Mononuclear cell (primary cell): ENCODE measurements around the gene LCE2C. TPM values are rescaled to one million over a fixed set of nuclear protein-coding genes. Genes with fewer than 3 reads are reported as not detected.
"Not testable (repeated sequence)": the region's sequence is repeated elsewhere in the genome, so short reads cannot be mapped to it uniquely, and the experiment has no call there.

ENCODE experiments used
- H3K27me3 ChIP-seq: 2 replicates; pipeline ENCODE4 v1.6.0; 2011; ENCODE audit warnings: low read length, control low read depth; ENCODE audit not compliant: insufficient read depth
- H3K4me1 ChIP-seq: 2 replicates; pipeline ENCODE4 v1.5.1; 2011; ENCODE audit warnings: mild to moderate bottlenecking, low read length, control low read depth; ENCODE audit not compliant: insufficient read depth
- H3K4me3 ChIP-seq: 2 replicates; pipeline ENCODE4 v1.5.1; 2011; ENCODE audit warnings: mild to moderate bottlenecking, low read length, moderate library complexity
- H3K9me3 ChIP-seq: 2 replicates; pipeline ENCODE4 v1.5.1; 2011; ENCODE audit warnings: low read depth, mild to moderate bottlenecking, control low read depth, low read length
- total RNA-seq: library from RNA; depleted of rRNA; stranded (reverse); fragments of >200 nt; gene quantifications from one replicate; pipeline ENCODE4 v1.2.3, GENCODE V29; 2012

The LCE2C gene, protein sequence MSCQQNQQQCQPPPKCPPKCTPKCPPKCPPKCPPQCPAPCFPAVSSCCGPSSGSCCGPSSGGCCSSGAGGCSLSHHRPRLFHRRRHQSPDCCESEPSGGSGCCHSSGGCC
- total RNA-seq, result not detected

DNA sequence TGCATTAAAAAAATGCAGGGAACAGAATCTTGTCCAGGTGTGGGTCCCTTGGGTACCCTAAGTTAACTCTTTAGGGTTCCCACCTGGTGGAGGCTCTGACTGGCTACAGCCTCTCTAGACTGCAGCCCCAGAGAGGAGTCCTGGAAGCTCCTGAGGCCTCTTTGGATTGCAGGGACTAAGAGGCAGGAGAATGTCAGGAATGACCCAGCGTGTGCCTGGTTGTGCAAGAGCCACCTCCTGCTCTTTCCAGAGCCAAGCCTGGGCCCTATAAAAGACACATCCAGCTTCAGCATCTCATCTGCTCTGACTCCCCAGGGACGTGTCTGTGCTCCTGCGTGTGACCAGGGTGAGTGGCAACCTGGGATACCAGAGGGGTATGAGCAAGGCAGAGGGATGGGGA lies at the start of gene LCE2C:
Gene LCE2C (plus strand): TSS at position 297 of the 400 bp plus-strand sequence. CDS start 737 bp downstream, outside the sequence.
- H3K27me3 ChIP-seq, H3K9me3 ChIP-seq, H3K4me1 ChIP-seq, H3K4me3 ChIP-seq: not testable (repeated sequence)

DNA sequence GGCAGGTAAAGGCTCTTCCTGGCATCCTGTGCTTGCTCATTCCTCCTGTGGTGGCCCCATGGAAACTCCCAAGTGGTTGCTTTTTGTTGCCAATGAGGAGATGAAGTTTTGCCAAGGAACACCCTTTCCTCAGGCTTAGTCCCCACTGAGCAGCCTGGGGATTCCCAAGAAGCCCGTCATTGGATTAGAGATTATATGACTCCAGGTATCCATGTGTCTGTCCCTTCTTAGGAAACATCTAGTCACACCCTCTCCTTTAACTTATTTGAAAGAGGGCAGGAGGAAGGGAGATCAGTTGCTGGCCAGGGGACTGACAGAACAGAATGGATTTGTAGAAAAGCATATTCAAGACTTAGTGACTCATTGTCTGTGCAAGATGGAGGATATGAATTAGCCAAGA lies 48.3 kb upstream of the LCE2C start:
- H3K9me3 ChIP-seq, result no peaks in the 10 kb centered on the region
- H3K4me1 ChIP-seq, result no peaks in the 10 kb centered on the region
- H3K27me3 ChIP-seq, result no peaks in the 10 kb centered on the region
- H3K4me3 ChIP-seq, result no peak overlapping the region

DNA sequence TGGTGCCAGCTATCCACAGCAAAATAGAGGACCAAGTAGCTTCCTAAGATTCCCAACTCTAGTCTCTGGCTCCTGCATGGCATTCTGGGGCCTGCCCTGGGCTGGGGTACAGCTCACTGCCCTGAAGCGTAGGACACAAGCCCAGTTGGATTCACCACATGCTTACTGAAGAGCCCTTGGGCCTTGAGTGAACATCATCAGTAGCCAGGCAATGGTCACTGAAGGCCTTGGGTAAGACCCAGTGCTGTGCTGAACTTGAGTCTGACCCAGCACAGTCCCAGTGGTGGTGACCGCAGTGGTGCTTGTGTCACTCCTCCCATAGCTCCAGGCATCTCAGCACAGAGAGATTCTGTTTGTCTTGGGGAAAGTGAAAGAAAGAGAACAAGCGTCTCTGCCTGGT lies 44.5 kb upstream of the LCE2C start:
- Histone ChIP-seq H3K9me3 (no peaks in the 10 kb centered on the region), H3K27me3 (no peaks in the 10 kb centered on the region), H3K4me1 (no peaks in the 10 kb centered on the region), H3K4me3 (no peak overlapping the region)

DNA sequence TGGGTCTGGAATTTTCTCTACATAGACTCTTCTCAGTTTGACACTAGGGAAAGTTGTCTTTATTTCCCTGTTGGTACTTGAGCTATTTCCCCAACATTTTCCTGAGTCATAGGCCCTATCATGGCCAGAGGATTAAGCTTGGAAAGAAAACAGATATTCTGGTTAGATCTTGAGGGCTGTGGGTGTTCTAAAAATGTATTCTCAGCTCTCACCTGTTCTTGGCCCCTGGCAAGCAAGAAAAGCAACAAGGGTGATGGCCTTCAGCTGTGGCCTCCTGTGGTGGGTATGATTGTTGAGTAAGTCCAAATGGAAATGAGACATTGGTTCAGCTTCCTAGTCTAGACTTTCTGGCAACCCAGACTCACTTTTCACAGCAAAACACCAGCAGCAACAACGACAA lies 34.7 kb upstream of the LCE2C start:
- no peaks in the 10 kb centered on the region for H3K4me1 ChIP-seq
- H3K27me3 ChIP-seq, result no peaks in the 10 kb centered on the region
- no peaks in the 10 kb centered on the region for H3K9me3 ChIP-seq
- no peak overlapping the region for H3K4me3 ChIP-seq

DNA sequence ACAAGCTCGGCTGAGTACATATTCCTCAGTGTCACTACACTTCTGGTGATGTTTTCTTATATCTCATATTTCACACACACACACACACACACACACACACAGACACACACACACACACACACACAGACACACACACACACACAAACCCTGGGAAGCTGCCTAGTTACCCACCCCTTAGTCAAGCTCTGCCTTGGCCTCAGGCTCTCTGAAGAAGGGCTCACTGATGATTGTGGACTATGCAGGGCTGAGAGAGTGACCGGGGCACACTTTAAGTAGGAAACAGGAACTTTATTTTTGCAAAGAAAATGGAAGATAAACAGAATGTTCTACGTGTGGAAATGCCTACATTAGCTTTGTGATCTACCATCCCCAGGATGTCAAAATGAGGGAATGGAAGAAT lies 31.1 kb upstream of the LCE2C start:
- Histone ChIP-seq H3K4me3 (no peak overlapping the region), H3K9me3 (no peaks in the 10 kb centered on the region), H3K4me1 (no peaks in the 10 kb centered on the region), H3K27me3 (no peaks in the 10 kb centered on the region)

GRCh38 chr1:152645146-152645545 lies 29.9 kb upstream of the LCE2C start:
- H3K9me3 ChIP-seq, result no peaks in the 10 kb centered on the region

DNA sequence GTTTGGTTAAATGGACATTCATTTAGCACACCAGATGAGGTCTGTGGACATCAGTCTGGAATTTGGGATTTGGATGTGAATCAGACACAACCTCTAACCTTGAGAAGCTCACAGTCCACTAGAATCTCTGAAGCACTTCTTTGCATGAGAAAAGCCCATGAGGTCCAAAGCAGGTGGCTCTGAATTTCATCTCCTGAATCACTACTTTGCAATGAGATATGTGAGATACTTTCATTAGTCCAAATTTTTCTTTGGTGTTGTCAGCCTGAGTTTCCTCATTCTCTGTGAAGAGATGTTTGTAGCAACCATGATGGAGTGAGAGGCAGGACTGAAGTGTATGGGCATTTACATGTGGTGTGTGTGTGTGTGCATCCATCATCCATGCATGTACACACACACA lies 28.4 kb upstream of the LCE2C start:
- H3K27me3 ChIP-seq, result peaks cover 9% of the 10 kb centered on the region

More at GRCh38 chr1:152645146-152645545, 29.9 kb upstream of the LCE2C start:
- peaks cover under 1% of the 10 kb centered on the region for H3K27me3 ChIP-seq
- no peaks in the 10 kb centered on the region for H3K4me1 ChIP-seq
- H3K4me3 ChIP-seq, result no peak overlapping the region

GRCh38 chr1:152654110-152654509 lies 21.0 kb upstream of the LCE2C start:
- Histone ChIP-seq H3K4me3 (no peak overlapping the region), H3K27me3 (peaks cover 13% of the 10 kb centered on the region), H3K9me3 (no peaks in the 10 kb centered on the region), H3K4me1 (no peaks in the 10 kb centered on the region)

More for the DNA sequence above, 28.4 kb upstream of the LCE2C start:
- Histone ChIP-seq H3K9me3 (no peaks in the 10 kb centered on the region), H3K4me3 (no peak overlapping the region), H3K4me1 (no peaks in the 10 kb centered on the region)

DNA sequence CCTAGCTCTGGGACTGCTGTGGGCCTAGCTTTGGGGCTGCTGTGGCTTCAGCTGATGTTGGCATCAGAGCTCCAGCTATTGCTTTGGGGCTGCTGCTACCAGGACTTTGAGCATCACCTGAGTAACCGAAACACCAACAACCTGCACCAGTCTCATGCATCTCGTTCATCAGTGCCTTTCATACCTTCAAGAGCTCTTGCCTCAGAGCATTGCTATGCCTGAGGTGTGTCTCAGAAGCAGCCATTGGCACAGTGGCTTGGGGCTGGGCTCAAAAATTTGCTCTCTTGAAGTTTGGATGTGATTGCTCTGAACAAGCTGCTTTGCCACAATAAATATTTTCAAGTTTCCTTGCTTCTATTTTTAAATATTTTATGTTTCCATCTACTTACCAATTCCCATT lies 18.6 kb upstream of the LCE2C start:
- Histone ChIP-seq H3K9me3 (no peaks in the 10 kb centered on the region), H3K4me3 (no peak overlapping the region)

DNA sequence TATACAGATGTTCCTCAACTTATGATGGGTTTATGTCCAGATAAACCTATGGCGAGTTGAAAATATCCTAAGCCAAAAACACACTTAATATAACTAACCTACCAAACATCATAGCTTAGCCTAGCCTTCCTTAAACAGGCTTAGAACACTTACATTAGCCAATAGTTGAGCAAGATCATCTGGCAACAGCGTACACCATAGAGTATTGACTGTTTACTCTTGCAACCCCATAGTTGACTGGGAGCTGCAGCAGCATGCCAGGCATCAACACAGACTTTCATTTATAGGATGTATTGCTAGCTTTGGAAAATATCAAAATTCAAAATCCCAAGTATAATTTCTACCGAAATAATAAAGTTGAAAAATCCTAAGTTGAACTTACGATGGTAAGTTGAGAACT lies 17.4 kb upstream of the LCE2C start:
- Histone ChIP-seq H3K27me3 (no peaks in the 10 kb centered on the region), H3K4me3 (no peak overlapping the region), H3K4me1 (no peaks in the 10 kb centered on the region), H3K9me3 (no peaks in the 10 kb centered on the region)

More for the DNA sequence above, 18.6 kb upstream of the LCE2C start:
- Histone ChIP-seq H3K27me3 (peaks cover 6% of the 10 kb centered on the region), H3K4me1 (no peaks in the 10 kb centered on the region)

GRCh38 chr1:152658649-152659048 lies 16.4 kb upstream of the LCE2C start:
- H3K27me3 ChIP-seq, result no peaks in the 10 kb centered on the region
- no peaks in the 10 kb centered on the region for H3K9me3 ChIP-seq
- no peaks in the 10 kb centered on the region for H3K4me1 ChIP-seq
- no peak overlapping the region for H3K4me3 ChIP-seq

GRCh38 chr1:152663098-152663497 lies 12.0 kb upstream of the LCE2C start, which contains the start of gene LCE2D:
LCE2D (plus strand) TSS chr1:152663380; CDS start chr1:152664106, 726 bp downstream.
- Histone ChIP-seq H3K4me3 (no peak within 1 kb of the TSS), H3K4me1 (no peaks in the 10 kb centered on the region), H3K27me3 (no peaks in the 10 kb centered on the region), H3K9me3 (no peaks in the 10 kb centered on the region)

DNA sequence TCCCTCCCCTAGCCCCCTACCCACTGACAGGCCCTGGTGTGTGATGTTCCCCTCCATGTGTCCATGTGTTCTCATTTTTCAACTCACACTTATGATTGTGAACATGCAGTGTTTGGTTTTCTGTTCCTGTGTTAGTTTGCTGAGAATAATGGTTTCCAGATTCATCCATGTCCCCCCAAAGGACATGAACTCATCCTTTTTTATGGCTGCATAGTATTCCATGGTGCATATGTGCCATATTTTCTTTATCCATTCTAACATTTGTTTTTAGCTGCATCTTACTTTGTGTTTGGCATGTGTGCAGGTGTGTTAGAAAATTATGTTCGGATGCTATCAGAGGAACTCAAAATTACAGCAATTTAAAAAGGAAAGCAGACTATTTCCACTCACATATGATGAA lies 8.9 kb upstream of the LCE2C start:
- H3K27me3 ChIP-seq, H3K9me3 ChIP-seq, H3K4me3 ChIP-seq, H3K4me1 ChIP-seq: not testable (repeated sequence)

DNA sequence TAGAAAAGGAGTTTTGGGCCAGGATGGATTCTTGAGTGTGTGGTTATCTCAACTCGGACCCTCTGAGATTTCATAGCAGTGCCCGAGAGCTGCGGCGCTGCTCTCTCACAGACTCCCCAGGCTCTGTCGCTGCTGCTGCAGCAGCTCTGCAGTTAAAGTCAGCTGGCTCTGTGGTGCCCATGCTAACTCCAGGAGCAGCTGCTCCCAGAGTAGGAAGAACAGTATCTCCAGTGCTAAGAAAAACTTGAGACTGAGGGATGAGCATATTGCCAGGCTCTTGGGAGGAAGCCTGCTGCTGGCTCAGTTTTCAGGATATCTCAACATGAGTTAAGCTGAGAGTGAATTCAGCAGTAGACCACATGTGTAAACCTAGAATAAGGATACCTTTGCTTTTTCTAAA lies 7.4 kb upstream of the LCE2C start:
- Histone ChIP-seq H3K4me1 (no peaks in the 10 kb centered on the region), H3K27me3 (no peaks in the 10 kb centered on the region), H3K9me3 (no peaks in the 10 kb centered on the region), H3K4me3 (no peak overlapping the region)

- no peaks in the 10 kb centered on the region for H3K9me3 ChIP-seq
- H3K27me3 ChIP-seq, result no peaks in the 10 kb centered on the region
- no peak overlapping the region for H3K4me3 ChIP-seq
- no peaks in the 10 kb centered on the region for H3K4me1 ChIP-seq
Observed at GRCh38 chr1:152673016-152673415, 2.1 kb upstream of the LCE2C start.

DNA sequence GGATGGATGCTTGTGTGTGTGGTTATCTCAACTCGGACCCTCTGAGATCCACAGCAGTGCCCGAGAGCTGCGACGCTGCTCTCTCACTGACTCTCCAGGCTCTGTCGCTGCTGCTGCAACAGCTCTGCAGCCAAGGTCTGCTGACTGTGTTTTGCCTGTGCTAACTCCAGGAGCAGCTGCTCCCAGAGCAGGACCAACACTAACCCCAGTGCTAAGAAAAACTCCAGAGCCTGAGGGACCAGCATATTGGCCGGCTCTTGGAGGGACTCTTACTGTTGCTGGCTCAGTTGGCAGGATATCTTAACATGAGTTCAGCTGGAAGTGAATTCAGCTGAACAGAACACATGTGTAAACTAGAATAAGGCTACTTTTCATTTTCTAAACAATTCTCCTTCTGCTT lies 4.4 kb downstream of the LCE2C start:
- H3K27me3 ChIP-seq, result peaks cover 2% of the 10 kb centered on the region
- no peaks in the 10 kb centered on the region for H3K4me1 ChIP-seq
- H3K4me3 ChIP-seq, result no peak overlapping the region
- H3K9me3 ChIP-seq, result no peaks in the 10 kb centered on the region
